T1000 (cell line): ENCODE measurements around the gene SORBS1.

Experiments
- DNase-seq: peaks from one replicate; lab custom pipeline; 2025; ENCODE audit warnings: mixed read lengths; lab: John Stamatoyannopoulos, UW

SORBS1 gene

DNA sequence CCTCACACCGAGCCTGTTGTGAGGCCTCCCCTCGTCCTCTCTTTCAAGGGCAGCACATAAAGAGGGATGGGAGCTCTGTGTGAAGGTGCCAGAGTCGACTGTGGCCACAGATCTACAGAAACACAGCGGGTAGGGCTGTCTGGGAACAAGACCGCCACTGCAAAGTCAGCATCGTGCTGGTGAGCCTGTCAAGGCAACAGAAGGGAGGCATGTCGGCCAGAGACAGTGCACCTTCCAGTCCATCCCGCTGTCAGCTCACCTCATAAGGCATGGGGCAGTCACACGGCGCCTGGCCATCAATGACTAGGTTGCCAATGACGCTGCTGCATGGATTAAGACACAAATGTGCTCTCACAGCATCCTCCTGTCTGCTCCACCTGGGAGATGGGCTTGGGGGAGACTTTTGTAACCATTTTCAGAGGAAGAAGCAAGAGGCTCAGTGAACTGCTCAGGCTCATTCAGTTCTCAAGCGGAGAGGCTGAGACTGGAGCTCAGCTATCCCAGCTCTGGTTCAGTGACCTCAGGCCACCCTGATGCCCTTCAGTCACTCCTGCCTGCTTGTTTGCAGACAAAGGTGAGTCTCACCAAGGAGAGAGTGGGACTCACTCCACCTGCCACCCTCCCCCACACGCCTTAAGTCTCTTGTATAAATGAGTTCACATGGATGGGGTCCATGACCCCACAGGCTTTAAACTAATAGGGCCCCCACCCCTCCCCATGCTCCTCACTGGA lies 125.5 kb downstream of the SORBS1 start:
- DNase-seq: no peak

DNA sequence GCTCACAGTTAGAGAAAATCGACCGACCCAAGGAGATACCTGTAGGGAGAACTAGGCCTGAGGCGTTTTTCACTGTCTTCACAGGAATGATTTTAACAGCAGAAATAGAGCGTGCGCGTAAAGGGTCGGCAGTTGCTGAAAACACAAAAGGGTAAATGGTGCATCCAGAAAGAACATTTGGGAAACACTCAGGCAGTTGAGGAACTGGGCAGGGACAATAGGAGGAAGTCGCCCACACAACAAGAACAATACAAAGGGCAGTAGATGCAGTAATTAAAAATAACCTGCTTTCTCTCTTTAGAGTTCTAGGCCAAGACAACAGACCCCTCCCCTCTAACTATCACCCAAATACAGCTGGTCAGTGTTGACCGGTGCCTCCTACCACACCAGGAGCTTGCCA lies 126.6 kb downstream of the SORBS1 start:
- no peak for DNase-seq

DNA sequence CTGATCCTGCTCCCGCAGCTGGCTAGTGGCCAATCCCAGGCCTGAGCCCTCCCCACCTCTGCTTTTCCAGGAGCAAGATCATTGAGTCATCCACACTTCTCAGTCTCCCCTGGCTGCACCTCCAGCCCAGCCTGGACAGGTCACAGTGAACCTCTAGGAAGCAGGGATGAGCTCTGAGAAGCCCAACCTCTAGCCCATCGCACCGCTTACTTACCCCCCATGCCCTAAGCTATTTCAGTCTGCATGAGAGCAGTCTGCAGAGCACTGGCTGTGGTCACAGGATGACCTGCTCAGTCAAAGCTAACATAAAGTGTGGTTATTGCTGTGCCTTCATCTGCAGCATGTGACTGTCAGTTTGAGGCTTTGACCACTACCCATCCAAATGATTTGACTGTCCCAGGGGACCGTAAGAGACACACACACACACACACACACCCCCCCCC lies 129.2 kb downstream of the SORBS1 start:
- no peak for DNase-seq

DNA sequence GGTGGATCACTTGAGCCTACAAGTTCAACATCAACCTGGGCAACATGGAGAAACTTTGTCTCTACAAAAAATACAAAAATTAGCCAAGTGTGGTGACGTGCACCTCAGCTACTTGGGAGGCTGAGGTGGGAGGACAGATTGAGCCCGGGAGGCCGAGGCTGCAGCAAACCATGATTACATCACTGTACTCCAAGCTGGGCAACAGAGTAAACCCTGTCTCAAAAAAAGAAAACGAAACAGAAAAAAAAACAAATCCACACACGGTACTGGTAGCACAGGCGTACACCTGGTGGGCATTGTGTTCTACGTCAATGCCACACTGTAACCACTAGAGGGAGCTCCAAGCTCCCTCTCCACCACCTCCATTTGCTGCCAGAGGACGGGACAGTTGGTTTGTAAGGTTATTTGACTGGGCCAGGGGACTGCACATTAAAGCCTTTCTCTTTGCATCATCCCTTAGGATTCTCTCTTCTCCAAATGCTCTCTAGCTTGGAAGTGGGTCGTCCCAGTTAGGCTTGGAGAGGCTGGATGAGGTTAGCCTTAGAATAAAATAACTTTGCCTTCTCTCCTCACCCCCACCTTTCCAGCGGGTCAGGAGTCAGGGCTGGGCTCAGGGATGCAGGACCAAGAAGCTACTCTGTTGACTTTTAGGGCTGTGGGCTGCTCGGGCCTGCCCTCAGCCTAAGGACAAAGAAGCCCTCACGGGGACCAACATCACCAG lies 130.8 kb downstream of the SORBS1 start:
- DNase-seq: no peak

DNA sequence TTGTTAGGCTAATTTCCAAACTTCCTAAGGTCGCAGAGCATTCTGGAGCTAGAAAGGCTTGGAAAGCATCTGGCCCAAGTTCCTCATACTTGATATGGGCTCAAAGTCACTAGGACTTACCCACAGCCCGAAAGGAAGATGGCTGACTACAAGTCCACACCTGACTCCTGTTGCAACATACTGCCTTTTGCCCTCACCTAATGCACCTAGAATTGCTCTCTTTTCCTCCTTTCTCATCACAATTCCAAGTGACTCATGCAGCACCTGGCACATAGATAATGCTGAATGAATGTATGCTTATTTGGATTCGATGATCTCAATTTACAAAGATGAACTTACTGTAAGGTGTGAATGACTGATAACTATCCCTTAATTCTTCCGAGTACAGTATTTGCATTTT lies 131.5 kb downstream of the SORBS1 start:
- no peak for DNase-seq

DNA sequence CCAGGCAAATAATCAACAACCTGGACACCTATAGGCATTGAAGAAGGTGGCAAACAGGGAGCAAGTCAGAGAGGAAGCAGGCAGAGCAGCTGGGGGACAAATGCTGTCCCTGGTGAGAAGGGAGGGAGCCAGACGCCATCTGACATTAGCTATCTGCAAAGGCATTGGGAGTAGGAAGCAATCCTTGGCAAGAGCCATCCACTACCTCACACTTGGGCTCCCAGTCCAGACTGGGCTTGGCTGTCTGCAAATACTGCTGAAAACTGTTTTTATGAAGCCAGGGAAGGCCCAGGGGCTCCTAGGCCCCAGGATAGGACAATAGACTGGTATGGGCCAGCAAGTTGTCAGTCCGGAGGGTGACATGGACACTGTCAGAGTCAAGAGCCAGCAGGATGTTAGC lies 132.5 kb downstream of the SORBS1 start:
- DNase-seq: no peak

DNA sequence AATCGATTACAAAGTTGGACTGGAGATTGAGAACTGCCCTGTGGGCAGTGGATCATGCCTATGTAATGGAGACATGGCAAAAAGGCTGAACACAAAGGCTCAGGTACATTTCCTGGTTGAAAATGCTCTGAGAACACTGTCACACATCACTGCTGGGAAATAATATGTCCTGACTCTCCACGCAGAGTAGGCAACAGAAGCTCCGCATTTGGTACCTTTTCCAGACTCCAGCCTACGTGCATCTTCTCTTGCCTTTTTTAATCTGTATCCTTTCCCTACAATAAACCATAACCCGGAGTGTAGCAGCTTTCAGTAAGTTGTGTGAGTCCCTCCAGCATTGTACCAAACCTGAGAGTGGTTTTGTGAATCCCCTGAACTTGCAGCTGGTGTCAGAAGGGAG lies 134.7 kb downstream of the SORBS1 start:
- no peak for DNase-seq

DNA sequence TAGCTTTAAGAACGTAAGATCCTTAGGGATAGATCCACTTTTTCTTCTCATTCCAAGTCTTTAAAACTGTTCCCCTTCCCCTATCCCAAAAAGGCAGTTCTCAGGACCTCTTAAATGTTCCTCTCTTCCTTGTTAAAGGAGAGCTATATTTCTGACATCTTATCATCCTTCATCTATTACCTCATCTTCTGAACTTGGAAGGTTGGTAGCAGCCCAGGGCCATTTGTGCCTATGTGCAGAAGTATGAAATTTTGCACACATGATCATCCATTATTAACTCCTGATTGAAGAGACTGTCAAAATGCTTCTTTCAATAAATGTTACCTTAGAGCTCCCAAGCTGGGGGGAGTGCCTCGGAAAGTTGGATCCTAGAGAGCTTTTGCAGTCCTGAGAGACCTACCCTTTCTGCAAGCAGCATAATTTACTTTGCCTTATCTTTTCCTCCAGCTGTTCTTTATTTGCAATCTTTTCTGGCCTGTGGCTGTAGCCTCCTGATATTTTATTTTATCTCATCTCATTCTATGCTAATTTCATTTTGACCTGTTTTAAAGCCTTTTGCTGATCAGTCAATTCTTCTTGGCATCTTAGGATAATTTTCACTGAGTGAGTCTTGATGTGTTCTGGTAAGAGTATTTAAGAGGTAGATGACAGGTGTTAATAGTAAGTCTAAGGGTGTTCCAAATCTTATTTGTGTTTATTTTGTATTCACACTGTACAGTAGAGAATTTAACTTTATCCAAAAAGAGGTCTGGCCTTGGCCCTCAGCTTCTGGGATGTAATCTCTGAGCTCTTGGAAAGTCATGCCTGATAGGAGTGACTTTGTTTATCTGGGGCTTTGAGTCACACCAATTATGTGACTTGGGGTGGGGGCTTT lies 135.3 kb downstream of the SORBS1 start:
- DNase-seq: no peak

DNA sequence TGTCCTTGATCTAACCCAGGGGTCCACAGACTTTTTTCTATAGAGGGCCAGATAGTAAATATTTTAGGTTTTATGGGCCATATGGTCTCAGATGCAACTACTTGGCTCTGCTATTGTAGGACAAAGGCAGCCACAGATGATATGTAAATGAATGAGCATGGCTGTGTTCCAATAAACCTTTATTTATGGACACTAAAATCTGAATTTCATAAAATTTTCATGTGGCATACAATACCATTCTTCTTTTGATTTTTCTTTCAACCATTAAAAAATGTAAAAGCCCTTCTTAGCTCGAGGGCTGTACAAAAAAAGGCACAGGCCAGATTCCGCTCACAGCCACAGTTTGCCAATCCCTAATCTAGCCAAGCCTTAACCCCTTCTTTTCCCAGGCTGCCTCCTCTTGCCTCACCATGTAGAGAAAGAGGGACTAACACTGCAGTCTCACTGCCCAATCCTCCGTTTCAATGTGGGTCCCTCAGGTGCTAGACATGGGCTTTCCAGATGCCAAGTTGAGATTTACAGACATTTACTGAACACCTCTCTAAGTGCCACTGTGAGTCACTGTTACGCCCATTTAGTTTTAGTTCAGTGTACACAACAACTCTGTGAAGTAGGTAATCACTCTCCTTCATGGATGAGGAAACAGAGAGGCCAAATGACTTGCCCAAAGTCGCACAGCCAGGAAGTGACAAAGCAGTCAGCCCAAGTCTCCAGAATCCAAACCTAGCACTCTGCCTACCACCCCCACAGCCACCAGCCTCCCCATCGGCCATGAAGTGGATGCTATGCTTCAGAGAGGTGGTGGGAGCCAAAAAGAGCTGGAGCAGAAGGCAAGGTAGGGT lies 137.8 kb downstream of the SORBS1 start:
- no peak for DNase-seq

DNA sequence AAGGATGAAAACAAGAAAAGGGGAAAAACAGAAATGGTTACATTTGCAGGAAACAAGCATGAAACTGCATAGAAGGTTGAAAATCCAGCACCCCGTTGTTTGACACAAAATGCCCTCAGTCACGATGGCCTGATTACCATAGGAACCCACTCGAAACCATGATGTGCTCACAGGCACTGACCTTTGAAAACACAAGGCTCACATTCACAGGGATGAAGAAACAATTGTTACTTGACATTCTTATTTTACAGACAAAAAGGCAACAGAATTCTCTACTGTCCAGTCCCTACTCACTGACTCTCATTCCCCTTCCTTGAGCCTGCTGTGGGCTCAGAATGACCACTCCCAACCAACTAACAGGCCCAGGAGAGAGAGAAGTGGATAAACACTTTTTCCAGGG lies 138.9 kb downstream of the SORBS1 start:
- no peak for DNase-seq

DNA sequence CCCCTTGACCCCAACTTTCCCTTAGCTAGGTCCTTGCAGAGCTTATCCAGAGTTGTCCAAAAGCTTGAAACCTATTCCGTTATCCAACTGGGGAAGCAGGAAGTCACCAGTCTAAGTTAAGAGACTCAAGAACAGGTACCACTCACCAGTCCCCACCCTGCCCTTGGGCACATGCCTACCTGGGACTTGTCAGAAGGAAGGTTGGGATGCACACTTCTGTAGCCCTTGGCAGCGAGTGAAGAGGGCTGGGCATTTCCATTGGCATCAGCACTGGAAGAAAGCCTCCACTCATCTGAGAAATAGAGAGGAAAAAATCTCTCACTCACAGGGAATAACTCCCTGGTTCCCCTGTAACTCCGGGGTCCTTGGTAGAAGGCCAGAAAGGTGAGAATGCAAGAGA lies 139.4 kb downstream of the SORBS1 start:
- DNase-seq: no peak

DNA sequence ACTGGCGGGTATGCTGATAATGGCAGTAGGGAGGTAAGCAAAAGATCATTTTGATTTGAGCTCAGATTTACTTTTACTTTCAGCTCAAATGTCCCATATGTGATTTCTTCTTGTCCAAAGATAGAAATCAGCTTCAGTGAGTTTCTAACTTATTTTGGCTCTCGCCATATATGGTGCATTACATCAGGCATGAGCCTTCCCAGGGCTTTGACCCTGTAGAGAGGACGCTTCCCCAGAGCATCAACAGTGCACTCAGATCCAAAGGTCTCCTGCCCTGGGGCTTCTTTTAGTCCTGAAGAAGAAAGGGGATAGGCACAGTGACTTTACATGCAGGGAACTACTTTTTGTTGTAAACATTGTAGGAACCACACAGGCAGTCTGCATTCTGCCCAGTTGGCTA lies 141.8 kb downstream of the SORBS1 start:
- DNase-seq: no peak

DNA sequence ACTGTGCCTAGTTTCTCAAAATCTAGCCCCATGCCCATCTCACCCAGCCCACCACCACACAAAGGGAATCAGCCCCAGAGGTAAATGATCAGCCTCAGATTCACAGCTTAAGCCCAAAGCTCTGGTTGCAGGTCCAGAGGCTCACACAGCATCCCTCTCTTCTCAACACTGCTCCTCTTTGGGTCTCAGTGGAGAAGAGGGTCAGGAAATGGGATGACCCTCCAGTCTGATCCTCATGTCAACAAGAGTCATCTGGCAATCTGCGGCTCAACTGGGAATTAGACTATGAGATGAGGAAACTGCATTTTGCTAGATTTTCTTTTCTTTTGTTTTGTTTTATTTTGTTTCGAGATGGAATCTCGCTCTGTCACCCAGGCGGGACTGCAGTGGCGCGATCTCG lies 144.2 kb downstream of the SORBS1 start:
- DNase-seq: no peak

DNA sequence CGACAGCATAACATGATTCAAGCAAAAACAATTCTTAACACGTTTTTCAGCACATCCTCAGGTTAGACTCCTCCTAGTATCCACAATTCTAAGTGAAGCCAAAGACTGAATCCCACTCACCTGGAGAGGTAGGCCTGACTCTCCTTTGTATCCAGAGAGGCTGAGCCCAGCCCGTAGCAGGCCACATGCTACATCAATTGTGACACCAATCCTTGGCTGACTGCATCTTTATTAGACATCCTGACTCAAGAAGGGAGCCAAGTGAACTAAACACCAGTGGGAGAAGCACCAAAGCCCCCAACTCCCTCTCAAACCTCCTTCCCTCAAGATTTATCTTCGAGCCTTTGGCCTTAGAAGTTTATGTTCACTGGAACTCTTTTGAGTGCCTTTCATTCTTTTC lies 144.9 kb downstream of the SORBS1 start:
- DNase-seq: no peak

DNA sequence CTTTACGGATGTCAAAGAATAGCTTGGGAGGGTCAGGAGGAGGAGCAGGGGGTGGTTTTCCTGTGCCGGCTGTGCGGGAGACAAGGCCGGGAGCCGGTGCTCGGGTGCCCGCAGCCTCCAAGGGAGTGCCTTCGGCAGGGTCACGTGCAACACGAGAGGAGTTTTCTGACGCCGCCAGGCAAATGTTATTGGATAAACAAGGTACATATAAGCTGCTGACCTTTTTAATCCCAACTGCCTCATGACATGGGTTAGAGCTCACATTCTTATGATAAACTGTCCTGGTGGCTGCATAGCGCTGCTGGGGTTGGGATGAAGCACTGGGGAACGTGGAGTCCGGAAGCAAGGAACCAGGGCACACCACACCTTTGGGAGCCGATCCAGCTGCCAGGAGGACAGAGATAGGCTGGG lies 145.5 kb downstream of the SORBS1 start:
- no peak for DNase-seq

DNA sequence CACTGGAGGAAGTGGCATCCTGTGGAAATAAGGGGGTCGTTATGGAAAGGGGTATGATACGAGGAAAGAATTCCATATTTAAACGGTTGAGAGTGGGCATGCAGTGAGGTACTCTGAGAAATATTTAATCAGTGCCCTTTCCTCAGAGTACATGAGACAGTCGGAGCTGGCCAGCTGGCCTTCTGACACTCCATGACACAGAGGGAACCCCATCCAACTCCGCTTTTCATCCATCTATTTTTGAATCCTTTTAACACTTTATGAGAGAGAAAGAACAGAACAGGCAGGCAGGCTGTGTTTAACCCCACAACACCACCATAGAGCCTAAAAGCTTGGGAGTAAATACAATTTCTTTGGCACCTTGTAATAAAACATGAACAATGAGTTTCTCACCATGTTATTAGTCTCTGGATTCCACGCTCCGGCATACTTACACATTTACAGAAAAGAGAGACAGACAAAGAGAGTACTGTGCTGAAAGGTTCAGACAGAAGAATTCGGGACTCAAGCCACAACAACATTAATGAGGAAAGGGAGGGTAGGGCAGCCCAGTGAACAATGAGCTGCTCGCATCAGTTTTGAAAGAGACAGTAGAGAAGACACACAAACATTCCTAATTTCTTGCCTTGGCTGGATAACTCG lies 146.2 kb downstream of the SORBS1 start:
- DNase-seq: no peak

DNA sequence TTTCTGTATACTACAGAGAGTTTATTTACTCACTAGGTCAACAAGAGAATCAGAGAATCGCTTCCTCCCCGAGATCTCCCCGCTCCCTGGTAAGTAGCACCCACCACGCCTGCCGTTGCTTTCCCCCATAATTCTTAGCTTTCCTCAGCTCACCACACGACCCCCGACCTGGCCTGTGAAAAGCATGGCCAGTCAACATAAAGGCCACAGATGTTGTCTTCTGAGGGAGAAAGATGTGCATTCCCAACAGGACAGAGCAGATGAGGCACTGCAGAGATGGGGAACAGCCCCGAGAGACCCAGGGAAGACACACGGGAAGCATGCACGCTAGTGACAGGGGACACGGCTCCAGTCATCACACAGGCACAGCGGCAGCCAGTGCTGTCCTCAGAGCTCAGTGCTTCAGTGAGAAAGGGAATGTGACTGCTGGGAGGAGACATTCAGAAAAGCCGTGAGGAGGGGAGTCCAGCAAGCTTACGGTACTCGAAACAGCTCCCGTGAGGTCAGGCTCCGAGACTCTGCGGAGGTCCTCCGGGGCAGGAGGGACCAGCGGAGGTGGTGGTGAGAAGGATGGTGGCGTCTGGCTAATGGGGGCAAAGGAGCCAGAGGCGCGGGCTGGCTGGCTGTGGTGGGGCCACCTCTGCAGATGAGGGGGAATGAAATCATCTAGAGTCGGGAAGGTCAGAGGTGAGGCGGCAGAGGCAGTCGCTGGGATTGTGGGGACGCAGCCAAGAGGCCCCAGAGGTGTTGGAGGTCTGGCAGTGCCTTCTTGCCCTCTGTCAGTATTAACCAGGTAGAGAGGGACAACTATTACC lies 146.9 kb downstream of the SORBS1 start:
- no peak for DNase-seq

DNA sequence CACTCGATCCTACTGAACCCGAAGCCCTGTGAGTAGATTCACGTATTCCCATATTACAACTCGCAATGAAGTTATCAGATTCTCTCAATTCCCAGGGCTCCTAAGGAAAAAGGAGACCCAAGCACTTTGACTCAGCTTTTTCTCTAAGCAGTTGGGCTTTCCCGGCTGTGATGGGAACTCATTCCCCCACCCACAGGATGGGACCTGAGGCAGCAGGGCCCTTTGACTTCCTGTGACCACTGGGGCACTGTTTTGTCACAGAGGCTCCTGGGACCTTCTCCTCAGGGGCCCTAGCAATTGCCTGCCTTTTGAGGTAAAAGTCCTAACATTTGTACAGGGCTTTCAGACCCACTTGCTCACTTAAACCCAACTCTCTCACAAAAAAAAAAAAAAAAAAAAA lies 147.6 kb downstream of the SORBS1 start:
- no peak for DNase-seq

DNA sequence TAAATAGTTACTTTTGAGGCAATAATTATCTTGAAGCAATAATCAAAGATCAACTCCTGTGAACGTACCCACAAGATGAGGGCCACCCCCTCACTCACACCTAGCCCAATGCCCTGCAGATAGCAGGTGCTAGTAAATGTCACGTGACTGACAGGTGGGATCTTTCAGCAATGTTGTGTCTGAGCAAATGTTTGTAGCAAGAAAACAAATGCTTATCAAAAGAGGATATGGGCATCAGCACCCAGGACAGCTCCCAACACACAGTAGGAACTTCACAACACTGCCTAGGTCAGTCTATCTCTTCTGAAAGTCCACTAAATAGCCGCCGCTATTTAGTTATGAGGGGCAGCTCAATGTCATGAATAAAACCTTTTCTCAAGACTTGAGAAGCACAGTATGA lies 149.5 kb downstream of the SORBS1 start:
- DNase-seq: no peak
